ENCODE data around the gene NUP62.

NUP62 gene

DNA sequence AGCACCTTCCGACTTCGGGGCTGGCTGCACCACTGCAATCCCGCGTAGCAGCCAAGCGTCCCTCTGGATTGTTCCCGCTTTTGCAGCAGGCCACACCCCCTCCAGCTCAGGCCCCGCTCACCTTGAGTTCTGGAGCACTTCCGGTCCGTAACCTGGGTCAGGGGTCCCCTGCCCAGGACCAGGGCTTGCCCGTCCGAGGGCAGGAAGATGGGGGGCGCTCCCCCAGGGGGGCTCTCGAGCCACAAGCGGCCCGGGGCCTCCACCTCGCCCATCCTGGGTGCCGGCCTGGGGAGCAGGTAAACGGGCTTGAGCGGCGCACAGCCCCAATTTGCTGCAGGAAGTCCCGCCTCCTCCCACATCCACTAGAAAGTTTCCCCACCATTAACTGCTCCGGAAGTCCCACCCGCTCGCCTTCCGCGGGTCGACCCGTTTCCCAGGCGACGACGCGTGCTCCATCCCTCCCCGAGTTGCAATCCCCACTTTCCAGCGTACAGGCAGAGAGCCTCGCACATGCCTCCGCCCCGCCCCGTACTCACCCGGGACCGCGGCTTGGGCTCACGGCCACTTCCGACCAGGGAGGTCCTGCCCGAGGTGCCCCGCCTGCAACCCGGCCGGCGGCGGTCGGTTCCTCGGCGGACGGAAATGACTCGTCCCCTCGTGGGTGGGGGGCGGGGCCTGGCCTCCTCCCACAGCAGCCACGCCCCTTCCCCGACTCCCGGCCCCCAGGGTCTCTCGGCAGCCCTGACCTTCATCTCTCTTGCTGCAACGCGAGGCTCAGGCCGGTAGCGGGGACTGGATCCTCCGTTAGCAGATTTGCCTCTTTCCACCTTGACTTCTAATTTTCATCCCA lies 62.1 kb downstream of the NUP62 start, which contains the start of gene PNKP:
Gene PNKP, minus strand, starts transcription at position 644 of the 850 bp plus-strand sequence. Its CDS starts 372 bp downstream, at position 272.
- DNase-seq (ENCODE audit: low read depth) = peak; percentile 88

DNA sequence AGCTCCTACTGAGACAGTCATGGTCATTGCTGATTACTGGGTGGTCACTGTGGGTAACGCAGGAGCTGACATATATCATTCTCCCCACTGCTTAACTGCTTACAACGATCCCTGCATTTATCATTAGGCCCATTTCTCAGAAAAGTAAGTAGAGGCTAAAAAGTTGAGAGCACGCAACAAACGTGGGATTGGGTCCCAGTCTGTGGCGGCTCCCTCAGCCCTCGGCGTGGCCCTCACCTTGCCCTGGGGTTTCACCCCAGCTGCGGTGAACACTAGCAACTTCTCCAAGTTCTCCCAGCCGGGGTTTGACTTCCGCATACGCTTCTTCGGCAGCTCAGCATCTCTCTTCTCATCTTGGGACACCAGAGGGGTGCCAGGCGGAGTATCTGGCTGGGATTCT lies 64.4 kb downstream of the NUP62 start:
- DNase-seq (ENCODE audit: low read depth) = no peak

DNA sequence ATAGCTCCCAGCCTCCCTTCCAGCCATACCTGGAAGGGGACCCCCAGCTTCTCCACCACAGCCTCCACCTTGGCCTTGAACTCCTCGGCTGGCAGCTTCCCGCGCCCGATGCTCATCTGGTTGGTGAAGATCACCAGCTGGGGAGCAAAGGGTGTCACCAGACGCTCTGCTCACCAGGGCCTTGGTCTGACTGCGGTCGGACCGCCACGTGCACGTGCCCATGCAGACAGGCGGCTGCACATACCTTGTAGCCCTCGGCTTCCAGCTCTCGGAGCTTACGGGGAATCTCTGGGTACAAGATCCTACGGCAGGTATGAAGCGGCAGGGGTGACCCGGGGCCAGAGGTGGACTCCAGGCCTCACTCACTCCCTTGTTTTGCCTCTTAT lies 65.4 kb downstream of the NUP62 start:
- no peak for DNase-seq (ENCODE audit: low read depth)

DNA sequence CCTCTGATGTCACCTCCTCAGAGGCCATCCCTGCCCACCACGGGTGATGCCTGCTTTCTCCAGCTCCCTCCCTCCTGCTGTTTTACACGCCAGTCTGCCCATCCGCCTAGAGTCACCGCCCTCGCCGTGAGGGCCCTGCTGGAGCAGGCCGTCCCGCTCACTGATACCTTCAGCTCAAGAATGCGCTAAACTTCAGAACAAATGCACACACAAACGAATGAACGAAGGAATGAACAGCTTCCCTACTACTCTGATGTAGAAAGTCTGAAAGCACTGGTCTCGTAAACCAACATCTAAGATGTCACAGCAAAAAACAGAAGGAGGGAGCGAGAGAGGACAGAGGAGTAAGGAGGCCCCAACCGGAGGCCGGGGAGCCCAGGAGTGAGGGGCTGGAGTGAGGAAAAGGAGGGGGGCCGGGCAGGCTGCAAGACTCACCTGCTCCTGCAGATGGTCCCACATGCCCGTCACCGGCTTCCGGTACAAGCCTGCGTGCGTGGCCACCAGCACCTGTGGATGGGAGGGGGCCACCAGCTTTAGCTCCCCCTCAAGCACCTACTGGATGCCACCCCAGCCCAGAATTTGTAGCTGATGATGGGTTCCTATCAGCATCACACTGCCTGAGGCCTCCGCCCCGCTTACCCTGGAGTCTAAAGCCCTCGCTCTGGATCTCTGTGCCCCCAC lies 65.9 kb downstream of the NUP62 start:
- no peak for DNase-seq (ENCODE audit: low read depth)

DNA sequence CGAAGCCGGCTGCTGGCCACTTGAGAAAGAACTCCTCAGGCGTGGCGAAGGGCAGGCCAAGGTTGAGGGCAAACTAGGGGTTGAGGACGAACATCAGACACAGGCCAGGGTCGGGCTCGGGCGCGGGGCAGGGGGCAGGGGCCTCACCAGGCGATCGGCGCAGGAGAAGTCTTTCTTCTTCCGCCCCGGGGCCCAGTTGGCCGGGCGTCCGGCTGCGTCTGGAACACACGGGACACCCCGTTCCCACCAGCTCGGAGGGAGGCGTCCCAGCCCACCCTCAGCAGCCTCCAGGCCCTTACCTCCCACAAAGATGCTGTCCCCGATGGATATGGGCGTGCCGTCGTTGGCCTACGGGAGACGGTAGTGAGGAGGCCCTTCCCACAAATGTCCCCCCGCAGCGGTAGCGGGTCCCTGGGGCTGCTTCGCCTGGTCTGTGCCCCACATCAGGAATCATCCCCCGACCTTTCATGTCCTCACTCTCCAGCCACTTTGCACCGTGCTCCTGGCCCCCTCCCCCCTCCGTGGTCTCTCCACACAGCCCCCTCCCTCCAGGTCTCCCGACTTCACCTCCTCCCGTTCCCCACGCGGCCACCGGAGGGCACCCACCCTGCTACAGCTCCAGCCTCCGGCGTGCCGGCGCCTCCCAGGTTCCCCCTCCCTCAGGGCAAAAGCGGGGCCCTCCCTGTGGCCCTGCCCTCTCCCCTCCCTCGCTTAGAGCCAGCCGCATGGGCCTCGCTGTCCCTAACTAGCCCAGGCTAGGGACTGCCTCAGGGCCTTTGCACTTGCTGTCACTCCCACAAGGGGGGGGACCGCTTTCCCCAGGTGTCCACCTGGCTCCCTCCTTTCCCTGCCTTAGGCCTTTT lies 66.7 kb downstream of the NUP62 start:
- DNase-seq (ENCODE audit: low read depth) = no peak

DNA sequence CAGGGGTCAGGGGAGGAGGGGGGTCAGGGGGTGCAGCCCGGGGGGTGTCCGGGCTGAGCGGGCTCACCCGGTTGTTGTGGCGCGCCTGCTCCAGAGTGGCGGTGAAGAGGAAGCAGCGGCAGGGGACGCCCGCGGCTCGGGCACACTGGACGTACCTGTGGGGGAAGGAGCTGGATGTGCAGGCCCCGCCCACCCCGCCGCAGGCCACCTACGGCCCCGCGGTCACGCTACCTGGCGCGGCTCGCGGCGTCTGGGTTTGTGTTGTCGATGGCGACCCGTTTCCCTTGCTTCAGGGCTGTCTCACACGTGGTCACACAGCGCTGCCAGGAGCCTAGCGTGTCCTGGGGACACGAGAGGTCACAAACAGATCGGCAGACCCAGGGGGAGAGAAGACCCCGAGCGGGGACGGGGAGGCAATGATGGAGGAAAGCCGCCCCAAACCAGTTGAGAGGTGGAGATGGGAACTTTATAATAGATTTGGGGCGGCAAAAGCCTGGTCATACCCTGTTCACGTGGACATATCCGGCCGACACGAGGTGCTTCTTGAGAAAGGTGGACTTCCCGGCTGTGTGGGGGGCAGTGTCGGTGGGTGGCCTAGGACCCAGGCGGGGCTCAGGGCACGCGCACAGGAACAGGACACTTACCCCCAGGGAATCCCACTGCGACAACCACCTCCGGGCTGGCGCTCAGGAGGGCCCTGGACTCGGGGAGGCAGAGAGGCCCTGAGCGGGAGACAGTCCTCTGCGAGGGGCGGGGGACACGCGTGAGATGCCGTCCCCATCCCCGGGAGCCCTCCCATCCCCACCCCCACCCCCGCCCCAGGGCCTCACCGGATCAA lies 67.5 kb downstream of the NUP62 start:
- no peak for DNase-seq (ENCODE audit: low read depth)

DNA sequence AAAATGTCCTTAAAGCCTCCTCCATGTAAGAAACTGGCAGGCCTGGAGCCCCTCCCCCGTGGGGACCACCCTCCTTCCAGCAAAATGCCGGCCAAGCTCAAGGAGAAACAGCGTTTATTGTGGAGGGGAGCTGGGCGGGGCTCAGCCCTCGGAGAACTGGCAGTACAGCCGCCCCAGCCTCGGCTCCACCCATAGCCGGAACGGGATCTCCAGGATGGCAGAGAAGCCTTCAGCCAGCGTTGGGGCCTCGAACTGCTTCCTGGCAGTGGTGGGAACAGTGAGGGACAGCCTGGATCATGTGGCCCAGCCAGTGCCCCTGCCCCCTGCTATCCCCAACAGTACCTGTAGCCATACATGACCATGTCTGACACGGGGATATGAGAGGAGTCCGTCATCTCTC lies 68.2 kb downstream of the NUP62 start:
- no peak for DNase-seq (ENCODE audit: low read depth)

DNA sequence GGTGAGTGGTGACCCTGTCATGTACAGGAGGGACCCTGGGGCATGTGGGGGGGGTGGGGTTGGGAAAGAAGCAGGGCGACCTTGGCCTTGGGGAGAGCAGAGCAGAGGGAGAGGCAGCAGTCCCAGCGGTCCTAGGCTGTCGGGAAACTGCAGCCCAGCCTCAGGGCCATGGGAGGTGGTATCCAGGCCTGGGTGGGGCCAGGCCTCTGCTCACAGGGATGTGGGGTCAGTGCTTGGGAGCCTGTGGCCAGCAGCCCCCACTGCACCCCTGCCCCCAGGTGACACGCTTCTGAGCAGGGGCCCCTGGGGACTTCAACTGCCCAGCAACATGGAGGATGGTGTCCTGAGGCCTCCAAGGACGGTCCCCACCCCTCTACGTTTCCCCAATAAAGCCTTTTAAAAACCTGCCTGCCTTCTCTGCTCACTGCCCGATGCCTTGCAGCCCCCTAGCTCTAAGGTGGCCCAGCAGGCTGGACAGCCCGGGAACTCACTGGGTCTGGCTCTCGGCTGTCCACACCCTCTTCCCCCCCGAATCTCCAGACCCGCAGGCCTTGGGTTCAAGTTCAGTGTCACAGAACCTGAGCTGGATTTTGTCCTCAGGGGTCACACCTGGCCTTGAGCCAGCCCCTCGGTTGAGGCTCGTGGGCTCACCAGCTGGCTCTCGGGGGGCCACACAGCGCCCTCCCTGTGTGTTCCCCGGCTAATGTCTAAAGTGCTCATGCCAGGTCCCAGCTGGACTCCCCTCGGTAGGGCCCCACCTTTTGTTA lies 68.8 kb downstream of the NUP62 start:
- DNase-seq (ENCODE audit: low read depth) = no peak

DNA sequence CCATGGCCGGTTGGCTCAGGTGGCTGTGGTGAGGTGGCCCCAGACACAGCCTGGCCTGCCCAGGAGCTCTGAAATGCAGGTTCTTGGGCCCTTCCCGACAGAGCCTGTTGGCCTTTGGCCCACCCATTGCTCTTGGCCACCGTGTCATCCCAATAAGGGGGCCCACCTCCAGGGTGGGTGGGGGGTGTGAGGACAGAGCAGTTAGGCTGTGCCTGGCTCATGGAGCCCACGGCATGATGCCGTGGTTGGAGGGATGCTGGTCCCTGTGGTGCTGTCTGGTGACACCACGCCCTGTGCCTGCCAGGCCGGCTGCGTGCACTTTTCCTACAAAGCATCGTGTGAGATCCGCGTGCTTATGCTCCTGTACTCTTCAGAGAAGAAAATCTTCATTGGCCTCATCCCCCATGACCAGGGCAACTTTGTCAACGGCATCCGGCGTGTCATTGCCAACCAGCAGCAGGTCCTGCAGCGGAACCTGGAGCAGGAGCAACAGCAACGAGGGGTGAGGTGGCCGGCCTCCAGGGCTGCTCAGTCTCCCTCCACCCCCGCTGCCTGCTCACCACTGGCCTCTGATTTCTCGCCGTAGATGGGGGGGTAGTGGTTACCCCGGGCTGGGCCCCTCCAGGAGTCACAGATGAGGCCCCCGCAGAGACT lies 69.5 kb downstream of the NUP62 start:
- no peak for DNase-seq (ENCODE audit: low read depth)

DNA sequence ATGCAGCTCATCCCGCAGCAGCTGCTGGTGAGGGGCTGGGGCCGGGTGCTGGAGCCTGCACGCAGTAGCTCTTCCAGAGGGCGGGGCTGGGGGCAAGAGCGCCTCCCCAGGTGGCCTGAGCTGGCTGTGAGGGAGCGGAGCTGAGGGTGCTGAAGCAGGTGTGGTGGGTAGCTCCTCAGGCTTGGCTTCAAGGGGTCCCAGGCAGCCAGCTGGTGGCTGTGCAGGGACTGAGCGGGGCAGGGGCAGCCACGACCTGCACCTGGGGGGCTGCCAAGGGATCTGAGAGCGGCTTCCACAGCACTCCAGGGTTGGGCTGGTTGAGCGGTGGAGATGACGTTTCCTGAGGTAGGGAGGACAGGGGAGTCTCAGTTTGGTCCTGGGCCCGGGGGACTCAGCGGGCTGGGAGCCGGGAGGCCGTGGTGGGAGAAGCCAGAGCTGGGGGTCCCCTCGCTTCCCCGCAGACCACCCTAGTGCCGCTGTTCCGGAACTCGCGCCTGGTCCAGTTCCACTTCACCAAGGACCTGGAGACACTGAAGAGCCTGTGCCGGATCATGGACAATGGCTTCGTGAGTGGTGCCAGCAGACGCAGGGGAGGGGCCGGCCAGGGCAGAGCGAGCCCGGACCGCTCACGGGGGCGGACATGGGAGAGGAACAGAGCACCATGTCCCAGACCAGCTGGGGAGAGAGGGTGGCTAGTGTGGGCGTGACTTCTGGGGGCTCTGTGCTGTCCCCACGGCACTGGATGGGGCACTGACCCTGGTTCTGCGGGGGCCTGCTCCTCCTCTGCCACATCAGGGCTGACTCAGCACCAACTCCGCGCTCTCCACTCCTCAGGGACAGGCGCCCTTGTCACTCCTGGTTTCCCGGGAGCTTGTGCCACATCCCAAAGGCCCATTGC lies 71.0 kb downstream of the NUP62 start:
- no peak for DNase-seq (ENCODE audit: low read depth)

DNA sequence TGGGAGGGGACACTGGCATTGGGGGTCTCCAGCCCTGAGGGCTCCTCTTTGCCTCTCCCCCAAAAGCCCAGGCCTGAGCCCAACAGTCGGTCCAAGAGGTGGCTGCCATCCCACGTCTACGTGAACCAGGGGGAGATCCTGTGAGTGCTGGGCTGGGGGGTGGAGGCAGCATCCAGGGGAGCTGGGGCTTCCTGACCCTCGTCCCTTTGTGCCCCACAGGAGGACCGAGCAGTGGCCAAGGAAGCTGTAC lies 71.5 kb downstream of the NUP62 start:
- no peak for DNase-seq (ENCODE audit: low read depth)

DNA sequence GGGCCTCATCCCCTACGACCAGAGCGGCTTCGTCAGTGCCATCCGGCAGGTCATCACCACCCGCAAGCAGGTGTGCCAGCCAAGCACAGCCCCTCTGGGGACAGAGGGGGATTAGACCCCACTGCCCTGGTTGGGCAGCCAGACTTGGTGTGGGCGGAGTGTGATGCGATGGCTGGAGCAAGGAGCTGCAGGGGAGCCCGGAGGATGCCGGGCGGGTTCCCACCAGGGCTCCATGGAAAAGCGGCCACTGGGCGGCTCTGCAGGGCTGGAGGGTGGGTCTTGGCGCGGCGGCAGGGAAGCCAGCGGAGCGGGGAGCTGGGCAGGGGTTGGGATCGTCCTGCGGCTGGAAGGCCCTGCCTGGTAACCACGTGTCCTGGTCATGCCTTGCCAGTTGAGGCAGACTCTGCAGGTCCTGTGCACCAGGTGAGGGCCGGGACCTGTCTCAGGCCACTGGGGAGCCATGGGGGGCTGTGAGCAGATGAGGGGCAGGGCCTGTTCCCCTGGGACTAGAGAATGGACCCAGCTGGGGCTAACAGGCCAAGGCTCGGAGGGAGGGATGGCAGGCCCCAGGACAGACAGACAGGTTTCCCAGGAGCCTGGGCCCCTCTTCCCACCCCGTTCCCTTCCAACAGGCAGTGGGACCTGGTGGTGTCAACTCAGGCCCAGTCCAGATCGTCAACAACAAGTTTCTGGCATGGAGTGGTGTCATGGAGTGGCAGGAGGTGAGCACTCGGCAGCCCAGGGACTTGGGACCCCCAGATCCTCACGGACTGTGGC lies 72.1 kb downstream of the NUP62 start:
- no peak for DNase-seq (ENCODE audit: low read depth)
